ENCODE data around the gene TSKU.

Gene TSKU

GRCh38 chr11:76801736-76802135 lies 18.6 kb downstream of the TSKU start:
- no peak overlapping the region for H3K27ac ChIP-seq (replicated peaks)
- H3K27me3 ChIP-seq (ENCODE audit: insufficient read depth, poor library complexity, severe bottlenecking) = no peaks in the 10 kb centered on the region
- no peak overlapping the region for H3K4me3 ChIP-seq (replicated peaks; ENCODE audit: insufficient read depth, low read length)
- TF ChIP-seq REST (IDR thresholded peaks at IDR 0.05; ENCODE audit: insufficient replicate concordance, low read depth) (no peak), SPI1 (IDR thresholded peaks at IDR 0.05; ENCODE audit: borderline replicate concordance, low read depth) (no peak), POLR2AphosphoS5 (IDR thresholded peaks at IDR 0.05; ENCODE audit: low read depth) (no peak), GABPA (IDR thresholded peaks at IDR 0.05; ENCODE audit: low read depth) (no peak), CTCF (IDR thresholded peaks at IDR 0.05; ENCODE audit: insufficient read depth, low read length) (no peak)
- no peak for DNase-seq (ENCODE audit: low read depth in 1 of 2, low spot score in 1 of 2)

- TF ChIP-seq REST (IDR thresholded peaks at IDR 0.05; ENCODE audit: insufficient replicate concordance, low read depth) (no peak), GABPA (IDR thresholded peaks at IDR 0.05; ENCODE audit: low read depth) (no peak), CTCF (IDR thresholded peaks at IDR 0.05; ENCODE audit: insufficient read depth, low read length) (no peak), POLR2AphosphoS5 (IDR thresholded peaks at IDR 0.05; ENCODE audit: low read depth) (no peak)
- no peaks in the 10 kb centered on the region for H3K27me3 ChIP-seq (ENCODE audit: insufficient read depth, poor library complexity, severe bottlenecking)
- no peak overlapping the region for H3K27ac ChIP-seq (replicated peaks)
- no peak for DNase-seq (ENCODE audit: low read depth in 1 of 2, low spot score in 1 of 2)
- no peak overlapping the region for H3K4me3 ChIP-seq (replicated peaks; ENCODE audit: insufficient read depth, low read length)
These were observed 19.0 kb downstream of the TSKU start for GRCh38 chr11:76802151-76802550.

GRCh38 chr11:76802621-76803020 lies 19.5 kb downstream of the TSKU start:
- Histone ChIP-seq H3K4me3 (replicated peaks; ENCODE audit: insufficient read depth, low read length) (no peak overlapping the region), H3K27me3 (ENCODE audit: insufficient read depth, poor library complexity, severe bottlenecking) (no peaks in the 10 kb centered on the region), H3K27ac (replicated peaks) (no peak overlapping the region)
- TF ChIP-seq CTCF (IDR thresholded peaks at IDR 0.05; ENCODE audit: insufficient read depth, low read length) = no peak
- no peak for TF ChIP-seq GABPA (IDR thresholded peaks at IDR 0.05; ENCODE audit: low read depth)
- TF ChIP-seq REST (IDR thresholded peaks at IDR 0.05; ENCODE audit: insufficient replicate concordance, low read depth) = no peak
- no peak for TF ChIP-seq SPI1 (IDR thresholded peaks at IDR 0.05; ENCODE audit: borderline replicate concordance, low read depth)
- TF ChIP-seq POLR2AphosphoS5 (IDR thresholded peaks at IDR 0.05; ENCODE audit: low read depth) = no peak
- no peak for DNase-seq (ENCODE audit: low read depth in 1 of 2, low spot score in 1 of 2)
